Ishikawa (cell line): ENCODE data around the gene MAPK7.

ENCODE experiments used
- CEBPB ChIP-seq: IDR thresholded peaks from 2 replicates; pipeline ENCODE4 v1.6.1; 2012
- CREB1 ChIP-seq: IDR thresholded peaks from 2 replicates; pipeline ENCODE4 v1.6.1; 2012; ENCODE audit warnings: low read depth
- EGR1 ChIP-seq: IDR thresholded peaks from 2 replicates; pipeline ENCODE4 v1.6.1; 2012
- EP300 ChIP-seq: IDR thresholded peaks from 2 replicates; pipeline ENCODE4 v1.6.1; 2012; ENCODE audit warnings: borderline replicate concordance
- FOXM1 ChIP-seq: IDR thresholded peaks from 2 replicates; pipeline ENCODE4 v1.6.1; 2012; ENCODE audit warnings: low read depth, borderline replicate concordance
- NFIC ChIP-seq: IDR thresholded peaks from 2 replicates; pipeline ENCODE4 v1.6.1; 2012
- RAD21 ChIP-seq: IDR thresholded peaks from 2 replicates; pipeline ENCODE4 v1.6.1; 2012; ENCODE audit warnings: low read depth
- TAF1 ChIP-seq: IDR thresholded peaks from 2 replicates; pipeline ENCODE4 v1.6.1; 2012; ENCODE audit warnings: low read depth, mild to moderate bottlenecking
- TCF12 ChIP-seq: IDR thresholded peaks from 2 replicates; pipeline ENCODE4 v1.6.1; 2012; ENCODE audit warnings: low read depth
- TEAD4 ChIP-seq: IDR thresholded peaks from 2 replicates; pipeline ENCODE4 v1.6.1; 2012
- YY1 ChIP-seq: IDR thresholded peaks from 2 replicates; pipeline ENCODE4 v1.6.1; 2012; ENCODE audit warnings: low read depth
- ZBTB7A ChIP-seq: IDR thresholded peaks from 2 replicates; pipeline ENCODE4 v1.6.1; 2012; ENCODE audit warnings: low read depth
- TF ChIP-seq, protein P1 (sequence below): IDR thresholded peaks from 2 replicates; pipeline ENCODE4 v1.6.1; 2012
- TF ChIP-seq, protein P2 (sequence below): IDR thresholded peaks from 2 replicates; pipeline ENCODE4 v1.6.1; 2012; ENCODE audit warnings: low read depth, mild to moderate bottlenecking
- TF ChIP-seq, protein P3 (sequence below): IDR thresholded peaks from 2 replicates; pipeline ENCODE4 v1.6.1; 2012

Gene MAPK7

GRCh38 chr17:19410875-19411620 lies 32.8 kb downstream of the MAPK7 start, which contains the start of gene RNF112:
TSS of gene RNF112 (plus strand) at chr17:19411232. CDS start at chr17:19411409, 177 bp downstream.
- TF ChIP-seq, protein P1, sequence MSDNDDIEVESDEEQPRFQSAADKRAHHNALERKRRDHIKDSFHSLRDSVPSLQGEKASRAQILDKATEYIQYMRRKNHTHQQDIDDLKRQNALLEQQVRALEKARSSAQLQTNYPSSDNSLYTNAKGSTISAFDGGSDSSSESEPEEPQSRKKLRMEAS, result no peak
- no peak for TF ChIP-seq TCF12
- TF ChIP-seq CREB1, result no peak
- no peak for TF ChIP-seq TEAD4
- TF ChIP-seq, protein P2, sequence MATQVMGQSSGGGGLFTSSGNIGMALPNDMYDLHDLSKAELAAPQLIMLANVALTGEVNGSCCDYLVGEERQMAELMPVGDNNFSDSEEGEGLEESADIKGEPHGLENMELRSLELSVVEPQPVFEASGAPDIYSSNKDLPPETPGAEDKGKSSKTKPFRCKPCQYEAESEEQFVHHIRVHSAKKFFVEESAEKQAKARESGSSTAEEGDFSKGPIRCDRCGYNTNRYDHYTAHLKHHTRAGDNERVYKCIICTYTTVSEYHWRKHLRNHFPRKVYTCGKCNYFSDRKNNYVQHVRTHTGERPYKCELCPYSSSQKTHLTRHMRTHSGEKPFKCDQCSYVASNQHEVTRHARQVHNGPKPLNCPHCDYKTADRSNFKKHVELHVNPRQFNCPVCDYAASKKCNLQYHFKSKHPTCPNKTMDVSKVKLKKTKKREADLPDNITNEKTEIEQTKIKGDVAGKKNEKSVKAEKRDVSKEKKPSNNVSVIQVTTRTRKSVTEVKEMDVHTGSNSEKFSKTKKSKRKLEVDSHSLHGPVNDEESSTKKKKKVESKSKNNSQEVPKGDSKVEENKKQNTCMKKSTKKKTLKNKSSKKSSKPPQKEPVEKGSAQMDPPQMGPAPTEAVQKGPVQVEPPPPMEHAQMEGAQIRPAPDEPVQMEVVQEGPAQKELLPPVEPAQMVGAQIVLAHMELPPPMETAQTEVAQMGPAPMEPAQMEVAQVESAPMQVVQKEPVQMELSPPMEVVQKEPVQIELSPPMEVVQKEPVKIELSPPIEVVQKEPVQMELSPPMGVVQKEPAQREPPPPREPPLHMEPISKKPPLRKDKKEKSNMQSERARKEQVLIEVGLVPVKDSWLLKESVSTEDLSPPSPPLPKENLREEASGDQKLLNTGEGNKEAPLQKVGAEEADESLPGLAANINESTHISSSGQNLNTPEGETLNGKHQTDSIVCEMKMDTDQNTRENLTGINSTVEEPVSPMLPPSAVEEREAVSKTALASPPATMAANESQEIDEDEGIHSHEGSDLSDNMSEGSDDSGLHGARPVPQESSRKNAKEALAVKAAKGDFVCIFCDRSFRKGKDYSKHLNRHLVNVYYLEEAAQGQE, result no peak
- no peak for TF ChIP-seq CEBPB
- no peak for TF ChIP-seq TAF1
- no peak for TF ChIP-seq NFIC
- no peak for TF ChIP-seq FOXM1
- TF ChIP-seq RAD21, result no peak
- TF ChIP-seq ZBTB7A, result no peak
- TF ChIP-seq EP300, result no peak
- TF ChIP-seq EGR1, result no peak
- TF ChIP-seq, protein P3, sequence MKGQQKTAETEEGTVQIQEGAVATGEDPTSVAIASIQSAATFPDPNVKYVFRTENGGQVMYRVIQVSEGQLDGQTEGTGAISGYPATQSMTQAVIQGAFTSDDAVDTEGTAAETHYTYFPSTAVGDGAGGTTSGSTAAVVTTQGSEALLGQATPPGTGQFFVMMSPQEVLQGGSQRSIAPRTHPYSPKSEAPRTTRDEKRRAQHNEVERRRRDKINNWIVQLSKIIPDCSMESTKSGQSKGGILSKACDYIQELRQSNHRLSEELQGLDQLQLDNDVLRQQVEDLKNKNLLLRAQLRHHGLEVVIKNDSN, result no peak
- no peak for TF ChIP-seq YY1

DNA sequence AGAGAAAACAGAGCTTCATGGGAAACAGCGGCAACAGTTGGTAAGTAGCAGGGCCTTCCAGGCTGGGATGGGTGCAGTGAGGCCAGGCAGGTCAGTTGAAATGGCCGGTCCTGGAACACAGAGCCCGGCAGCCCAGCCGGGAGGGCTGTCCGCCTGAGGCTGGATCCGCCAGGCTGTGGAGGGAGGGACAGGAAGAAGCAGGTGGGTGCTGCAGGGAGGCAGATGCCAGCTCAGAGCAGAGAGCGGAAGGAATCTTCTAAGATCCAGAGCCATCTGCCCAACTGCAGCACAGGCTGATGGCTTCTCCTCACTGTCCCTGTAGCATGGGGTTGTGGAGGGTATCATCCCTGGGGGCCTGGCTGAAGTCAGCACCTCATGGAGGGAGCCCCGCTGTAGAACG lies 33.3 kb downstream of the MAPK7 start:
- TF ChIP-seq CEBPB (no peak), RAD21 (no peak), EGR1 (no peak), FOXM1 (no peak), NFIC (no peak), ZBTB7A (no peak), TEAD4 (no peak), YY1 (no peak), CREB1 (no peak), TAF1 (no peak), EP300 (no peak), TCF12 (no peak)
- TF ChIP-seq, protein P1, result no peak
- TF ChIP-seq, protein P2, result no peak
- TF ChIP-seq, protein P3, result no peak

- TF ChIP-seq ZBTB7A, result no peak
- TF ChIP-seq, protein P2, result no peak
- no peak for TF ChIP-seq NFIC
- TF ChIP-seq, protein P3, result no peak
- no peak for TF ChIP-seq TEAD4
- no peak for TF ChIP-seq EP300
- TF ChIP-seq, protein P1, result no peak
- no peak for TF ChIP-seq CREB1
- no peak for TF ChIP-seq TCF12
- TF ChIP-seq RAD21, result no peak
- TF ChIP-seq CEBPB, result no peak
Observed at GRCh38 chr17:19412510-19412909, 34.2 kb downstream of the MAPK7 start.

- TF ChIP-seq, protein P3, result no peak
- no peak for TF ChIP-seq CREB1
- no peak for TF ChIP-seq CEBPB
- TF ChIP-seq TAF1, result no peak
- no peak for TF ChIP-seq EP300
- TF ChIP-seq EGR1, result no peak
- TF ChIP-seq TCF12, result no peak
- no peak for TF ChIP-seq NFIC
- no peak for TF ChIP-seq FOXM1
- TF ChIP-seq ZBTB7A, result no peak
- TF ChIP-seq, protein P2, result no peak
- TF ChIP-seq TEAD4, result no peak
- TF ChIP-seq YY1, result no peak
- TF ChIP-seq RAD21, result no peak
- TF ChIP-seq, protein P1, result no peak
Observed at GRCh38 chr17:19412984-19413383, 34.7 kb downstream of the MAPK7 start.
